SK-N-SH (cell line): ENCODE data around the gene SLC4A9. TPM values are rescaled to one million over a fixed set of nuclear protein-coding genes. Genes with fewer than 3 reads are reported as not detected.

Experiments used
- CTCF ChIA-PET: fragments of 300-600, 350-600 bp; formaldehyde crosslinking; extraction: SDS; loops from one replicate; lab custom pipeline; 2021; lab: Yijun Ruan, JAX
- POLR2A ChIA-PET: fragments of 350-600 bp; sonication (Branson Sonifier 250); formaldehyde crosslinking; extraction: SDS; loops from one replicate; lab custom pipeline; 2020; ENCODE audit warnings: antibody characterized with exemption, inconsistent platforms; lab: Yijun Ruan, JAX
- DNase-seq: peaks from one replicate; pipeline ENCODE4 v3.0.0; 2012
- H2AFZ ChIP-seq: fragments of 200-600 bp; sonication (generic); 2 replicates; pipeline ENCODE4 v1.8.1; 2016; ENCODE audit warnings: antibody characterized with exemption, mild to moderate bottlenecking, low read depth
- H3F3A ChIP-seq: fragments of 200-600 bp; sonication (generic); replicated peaks from 2 replicates; pipeline ENCODE3; 2016; ENCODE audit warnings: antibody characterized with exemption, mild to moderate bottlenecking; ENCODE audit not compliant: insufficient read depth
- H3K27ac ChIP-seq, 2 experiments: fragments of 200-500 bp in 1 of 2; fragments of 200-600 bp in 1 of 2; sonication (Bioruptor generic) in 1 of 2; sonication (generic), shearing (Covaris generic) in 1 of 2; 2 replicates each; pipeline versions ENCODE4 v1.5.1 to v1.6.1; 2014 to 2016; ENCODE audit warnings: low read depth in 2 of 2, inconsistent platforms in 1 of 2, low read length in 1 of 2, mild to moderate bottlenecking in 1 of 2, mixed read lengths in 1 of 2
- H3K27me3 ChIP-seq: fragments of 200-600 bp; sonication (generic), shearing (Covaris generic); 2 replicates; pipeline ENCODE4 v1.6.1; 2016; ENCODE audit warnings: mixed run types; ENCODE audit not compliant: insufficient read depth
- H3K36me3 ChIP-seq, 2 experiments: fragments of 200-500 bp in 1 of 2; fragments of 200-600 bp in 1 of 2; sonication (Bioruptor generic) in 1 of 2; sonication (generic) in 1 of 2; replicated peaks in 1 of 2; 2 replicates each; pipeline versions ENCODE3 to v1.5.1; 2014 to 2016; ENCODE audit warnings: low read length in 1 of 2, mild to moderate bottlenecking in 1 of 2; ENCODE audit not compliant: insufficient read depth in 2 of 2, control insufficient read depth in 1 of 2
- H3K4me1 ChIP-seq, 2 experiments: fragments of 200-500 bp in 1 of 2; fragments of 200-600 bp in 1 of 2; sonication (Bioruptor generic) in 1 of 2; sonication (generic), shearing (Covaris generic) in 1 of 2; 2 replicates each; pipeline versions ENCODE4 v1.5.1 to v1.6.1; 2014 to 2016; ENCODE audit warnings: low read depth in 1 of 2, low read length in 1 of 2, mixed run types in 1 of 2; ENCODE audit not compliant: insufficient read depth in 2 of 2, control insufficient read depth in 1 of 2
- H3K4me2 ChIP-seq: fragments of 200-600 bp; sonication (generic), shearing (Covaris generic); 2 replicates; pipeline ENCODE4 v1.6.1; 2017; ENCODE audit warnings: mixed run types
- H3K4me3 ChIP-seq, 2 experiments: fragments of 200-500 bp in 1 of 2; fragments of 200-600 bp in 1 of 2; sonication (Bioruptor generic) in 1 of 2; sonication (generic), shearing (Covaris generic) in 1 of 2; 2 replicates each; pipeline versions ENCODE4 v1.5.1 to v1.8.1; 2014 to 2016; ENCODE audit warnings: low read depth in 2 of 2, inconsistent platforms in 1 of 2, low read length in 1 of 2, mild to moderate bottlenecking in 1 of 2, mixed read lengths in 1 of 2, moderate library complexity in 1 of 2
- H3K79me2 ChIP-seq: fragments of 200-600 bp; sonication (generic); 2 replicates; pipeline ENCODE4 v1.8.1; 2017; ENCODE audit warnings: mild to moderate bottlenecking; ENCODE audit not compliant: insufficient read depth
- H3K9ac ChIP-seq: fragments of 200-600 bp; sonication (generic); 2 replicates; pipeline ENCODE4 v1.6.1; 2017; ENCODE audit warnings: mixed run types
- H3K9me2 ChIP-seq: fragments of 200-600 bp; sonication (generic); 2 replicates; pipeline ENCODE4 v1.6.1; 2017; ENCODE audit warnings: mixed run types
- H3K9me3 ChIP-seq: fragments of 200-600 bp; sonication (generic); 2 replicates; pipeline ENCODE4 v1.6.1; 2017; ENCODE audit warnings: mixed run types, mild to moderate bottlenecking, moderate library complexity
- H4K20me1 ChIP-seq: fragments of 200-600 bp; sonication (generic); 2 replicates; pipeline ENCODE4 v1.6.1; 2017; ENCODE audit warnings: mild to moderate bottlenecking, mixed run types; ENCODE audit not compliant: insufficient read depth
- CHD2 ChIP-seq: fragments of 150-350 bp; IDR thresholded peaks from 2 replicates; pipeline ENCODE4 v1.6.1; 2018; ENCODE audit warnings: low read length; ENCODE audit not compliant: partially characterized antibody
- ELF1 ChIP-seq: IDR thresholded peaks from 2 replicates; pipeline ENCODE4 v1.4.0; 2012
- FOXJ3 ChIP-seq: sonication (generic); formaldehyde crosslinking; IDR thresholded peaks from 2 replicates; pipeline ENCODE4 v1.5.1; 2020; ENCODE audit warnings: mild to moderate bottlenecking, missing genetic modification reagents
- MEF2A ChIP-seq: IDR thresholded peaks from 2 replicates; pipeline ENCODE4 v1.4.0; 2012; ENCODE audit warnings: low read depth, borderline replicate concordance
- MXI1 ChIP-seq: IDR thresholded peaks from 2 replicates; pipeline ENCODE4 v1.6.1; 2012; ENCODE audit warnings: mild to moderate bottlenecking, low read depth, low read length, improper control_type of control experiment
- RAD21 ChIP-seq: IDR thresholded peaks from 2 replicates; pipeline ENCODE4 v1.6.1; 2012; ENCODE audit warnings: mild to moderate bottlenecking, low read length
- RCOR1 ChIP-seq: fragments of 150-350 bp; IDR thresholded peaks from 2 replicates; pipeline ENCODE4 v1.6.1; 2017; ENCODE audit warnings: antibody characterized with exemption, low read length
- RFX5 ChIP-seq: IDR thresholded peaks from 2 replicates; pipeline ENCODE4 v1.6.1; 2012; ENCODE audit warnings: mild to moderate bottlenecking, improper control_type of control experiment, low read length
- RXRA ChIP-seq: IDR thresholded peaks from 2 replicates; pipeline ENCODE4 v1.4.0; 2012; ENCODE audit warnings: low read depth, mild to moderate bottlenecking, borderline replicate concordance
- SIN3A ChIP-seq: IDR thresholded peaks from 2 replicates; pipeline ENCODE4 v1.6.1; 2012; ENCODE audit warnings: low read depth, mild to moderate bottlenecking, low read length, moderate library complexity, borderline replicate concordance
- SMC3 ChIP-seq: IDR thresholded peaks from 2 replicates; pipeline ENCODE4 v1.6.1; 2012; ENCODE audit warnings: low read depth, low read length, improper control_type of control experiment
- TAF1 ChIP-seq: IDR thresholded peaks from 2 replicates; pipeline ENCODE4 v1.6.1; 2012; ENCODE audit warnings: low read depth, mild to moderate bottlenecking, low read length, moderate library complexity, borderline replicate concordance
- TEAD4 ChIP-seq: IDR thresholded peaks from 2 replicates; pipeline ENCODE4 v1.4.0; 2012; ENCODE audit warnings: mild to moderate bottlenecking, borderline replicate concordance; ENCODE audit not compliant: insufficient read depth
- YY1 ChIP-seq: IDR thresholded peaks from 2 replicates; pipeline ENCODE4 v1.4.0; 2012; ENCODE audit warnings: low read depth, mild to moderate bottlenecking
- whole genome bisulfite sequencing: methylation state at CpG from one replicate; pipeline ENCODE4 v1.1.6; 2017; ENCODE audit warnings: low lambda C conversion rate; 5-methylcytosine and 5-hydroxymethylcytosine counted together
- polyA plus RNA-seq, 3 experiments: library from polyadenylated mRNA; depleted of rRNA; stranded (reverse); fragments of >200 nt; gene quantifications; 2 replicates each; pipeline ENCODE4 v1.2.3, GENCODE V29; 2012
- TF ChIP-seq, protein P1 (sequence below): fragments of 150-350 bp; IDR thresholded peaks from 2 replicates; pipeline ENCODE4 v1.6.1; 2017; ENCODE audit warnings: antibody characterized with exemption, low read length, low read depth, borderline replicate concordance
- TF ChIP-seq, protein P2 (sequence below): IDR thresholded peaks from 2 replicates; pipeline ENCODE4 v1.6.1; 2012; ENCODE audit warnings: mild to moderate bottlenecking, low read depth, low read length, moderate library complexity
- TF ChIP-seq, protein P3 (sequence below): fragments of 200-600 bp; sonication (generic); IDR thresholded peaks from 2 replicates; pipeline ENCODE4 v1.6.1; 2017; ENCODE audit warnings: antibody characterized with exemption, mild to moderate bottlenecking, moderate library complexity
- TF ChIP-seq, protein P4 (sequence below): IDR thresholded peaks from 2 replicates; pipeline ENCODE4 v1.4.0; 2012; ENCODE audit warnings: low read depth

The SLC4A9 gene
- polyA plus RNA-seq, 1 of the 3 experiments (the other 2 are of a cell fraction), result 0.02 TPM

DNA sequence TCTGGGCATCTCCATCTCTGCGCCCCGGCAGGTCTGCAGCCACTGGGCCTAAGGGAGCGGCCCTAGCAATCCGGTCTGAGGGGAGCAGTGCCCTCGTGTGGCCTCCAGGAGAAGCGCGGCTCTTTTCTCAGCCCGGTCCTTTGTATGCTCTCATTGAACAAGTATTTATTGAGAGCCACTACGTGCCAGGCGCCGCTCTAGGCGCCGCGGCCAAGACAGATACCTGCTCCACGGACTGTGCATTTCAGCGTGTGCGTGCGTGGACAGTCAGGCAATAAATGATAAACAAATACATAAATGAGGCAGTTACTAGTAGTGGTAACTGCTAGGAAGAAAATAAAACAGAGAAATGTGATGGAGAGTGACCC is 2.3 kb upstream of the SLC4A9 start:
- POLR2A ChIA-PET, result no interaction called here
- H3K36me3 ChIP-seq, result no peaks in the 10 kb centered on the region
- 0 out of 2 replicates have a peak overlapping the region, but pooled peaks have one; percentile 13 for H3K4me2 ChIP-seq
- H3K79me2 ChIP-seq, result no peaks in the 10 kb centered on the region
- H3F3A ChIP-seq, result peaks cover 4% of the 10 kb centered on the region
- H3K9me3 ChIP-seq, result no peaks in the 10 kb centered on the region
- H3K4me1 ChIP-seq, result peaks cover 0 to 4% of the 10 kb centered on the region in 2 experiments; a peak in 1 of 4 replicates
- H3K9ac ChIP-seq, result no peak overlapping the region
- H4K20me1 ChIP-seq, result no peaks in the 10 kb centered on the region
- under 1% methylated on average over 17 of the region's 18 CpGs for WGBS
- H3K27ac ChIP-seq, result no peak overlapping the region
- TF ChIP-seq SIN3A (no peak), TEAD4 (no peak), RAD21 (peak; percentile 77), TAF1 (0 out of 2 replicates have a peak, but pooled peaks have one; percentile 19), YY1 (no peak), ELF1 (no peak), RCOR1 (peak; percentile 55; the same call in 1 of the 2 replicates), FOXJ3 (CRISPR knock-in tag) (no peak), SMC3 (peak; percentile 77; the same call in 1 of the 2 replicates), CHD2 (peak; percentile 32), MXI1 (peak; percentile 46; the same call in 1 of the 2 replicates), RXRA (no peak), RFX5 (no peak), MEF2A (no peak)
- TF ChIP-seq, protein P1, sequence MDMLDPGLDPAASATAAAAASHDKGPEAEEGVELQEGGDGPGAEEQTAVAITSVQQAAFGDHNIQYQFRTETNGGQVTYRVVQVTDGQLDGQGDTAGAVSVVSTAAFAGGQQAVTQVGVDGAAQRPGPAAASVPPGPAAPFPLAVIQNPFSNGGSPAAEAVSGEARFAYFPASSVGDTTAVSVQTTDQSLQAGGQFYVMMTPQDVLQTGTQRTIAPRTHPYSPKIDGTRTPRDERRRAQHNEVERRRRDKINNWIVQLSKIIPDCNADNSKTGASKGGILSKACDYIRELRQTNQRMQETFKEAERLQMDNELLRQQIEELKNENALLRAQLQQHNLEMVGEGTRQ, result no peak
- TF ChIP-seq, protein P2, sequence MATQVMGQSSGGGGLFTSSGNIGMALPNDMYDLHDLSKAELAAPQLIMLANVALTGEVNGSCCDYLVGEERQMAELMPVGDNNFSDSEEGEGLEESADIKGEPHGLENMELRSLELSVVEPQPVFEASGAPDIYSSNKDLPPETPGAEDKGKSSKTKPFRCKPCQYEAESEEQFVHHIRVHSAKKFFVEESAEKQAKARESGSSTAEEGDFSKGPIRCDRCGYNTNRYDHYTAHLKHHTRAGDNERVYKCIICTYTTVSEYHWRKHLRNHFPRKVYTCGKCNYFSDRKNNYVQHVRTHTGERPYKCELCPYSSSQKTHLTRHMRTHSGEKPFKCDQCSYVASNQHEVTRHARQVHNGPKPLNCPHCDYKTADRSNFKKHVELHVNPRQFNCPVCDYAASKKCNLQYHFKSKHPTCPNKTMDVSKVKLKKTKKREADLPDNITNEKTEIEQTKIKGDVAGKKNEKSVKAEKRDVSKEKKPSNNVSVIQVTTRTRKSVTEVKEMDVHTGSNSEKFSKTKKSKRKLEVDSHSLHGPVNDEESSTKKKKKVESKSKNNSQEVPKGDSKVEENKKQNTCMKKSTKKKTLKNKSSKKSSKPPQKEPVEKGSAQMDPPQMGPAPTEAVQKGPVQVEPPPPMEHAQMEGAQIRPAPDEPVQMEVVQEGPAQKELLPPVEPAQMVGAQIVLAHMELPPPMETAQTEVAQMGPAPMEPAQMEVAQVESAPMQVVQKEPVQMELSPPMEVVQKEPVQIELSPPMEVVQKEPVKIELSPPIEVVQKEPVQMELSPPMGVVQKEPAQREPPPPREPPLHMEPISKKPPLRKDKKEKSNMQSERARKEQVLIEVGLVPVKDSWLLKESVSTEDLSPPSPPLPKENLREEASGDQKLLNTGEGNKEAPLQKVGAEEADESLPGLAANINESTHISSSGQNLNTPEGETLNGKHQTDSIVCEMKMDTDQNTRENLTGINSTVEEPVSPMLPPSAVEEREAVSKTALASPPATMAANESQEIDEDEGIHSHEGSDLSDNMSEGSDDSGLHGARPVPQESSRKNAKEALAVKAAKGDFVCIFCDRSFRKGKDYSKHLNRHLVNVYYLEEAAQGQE, result no peak; the same call in 1 of the 2 replicates
- TF ChIP-seq, protein P3, sequence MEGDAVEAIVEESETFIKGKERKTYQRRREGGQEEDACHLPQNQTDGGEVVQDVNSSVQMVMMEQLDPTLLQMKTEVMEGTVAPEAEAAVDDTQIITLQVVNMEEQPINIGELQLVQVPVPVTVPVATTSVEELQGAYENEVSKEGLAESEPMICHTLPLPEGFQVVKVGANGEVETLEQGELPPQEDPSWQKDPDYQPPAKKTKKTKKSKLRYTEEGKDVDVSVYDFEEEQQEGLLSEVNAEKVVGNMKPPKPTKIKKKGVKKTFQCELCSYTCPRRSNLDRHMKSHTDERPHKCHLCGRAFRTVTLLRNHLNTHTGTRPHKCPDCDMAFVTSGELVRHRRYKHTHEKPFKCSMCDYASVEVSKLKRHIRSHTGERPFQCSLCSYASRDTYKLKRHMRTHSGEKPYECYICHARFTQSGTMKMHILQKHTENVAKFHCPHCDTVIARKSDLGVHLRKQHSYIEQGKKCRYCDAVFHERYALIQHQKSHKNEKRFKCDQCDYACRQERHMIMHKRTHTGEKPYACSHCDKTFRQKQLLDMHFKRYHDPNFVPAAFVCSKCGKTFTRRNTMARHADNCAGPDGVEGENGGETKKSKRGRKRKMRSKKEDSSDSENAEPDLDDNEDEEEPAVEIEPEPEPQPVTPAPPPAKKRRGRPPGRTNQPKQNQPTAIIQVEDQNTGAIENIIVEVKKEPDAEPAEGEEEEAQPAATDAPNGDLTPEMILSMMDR, result peak; percentile 91
- TF ChIP-seq, protein P4, sequence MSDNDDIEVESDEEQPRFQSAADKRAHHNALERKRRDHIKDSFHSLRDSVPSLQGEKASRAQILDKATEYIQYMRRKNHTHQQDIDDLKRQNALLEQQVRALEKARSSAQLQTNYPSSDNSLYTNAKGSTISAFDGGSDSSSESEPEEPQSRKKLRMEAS, result peak; percentile 38; the same call in 1 of the 2 replicates
- DNase-seq, result peak; percentile 92
- H3K9me2 ChIP-seq, result no peaks in the 10 kb centered on the region
- CTCF ChIA-PET, result interaction anchor here (1.2 to 4.8 kb wide), 3 partner anchors 15 to 118 kb away, joined by 7 to 62 read pairs (median 10); no protein-coding TSS in a partner anchor
- peak overlapping the region; percentile 82 for H2AFZ ChIP-seq
- H3K4me3 ChIP-seq, result peak overlapping the region in 1 of 2 experiments; percentile 9; a peak in 2 of 4 replicates
- H3K27me3 ChIP-seq, result no peaks in the 10 kb centered on the region
